Heart left ventricle (tissue), 16 donors: ENCODE data around the gene PYM1. TPM values are rescaled to one million over a fixed set of nuclear protein-coding genes. Genes with fewer than 3 reads are reported as not detected.

Experiments used
- ATAC-seq, 4 donors: fragments of 200-7000 bp; cut with Tn5 transposase; one replicate each; pipeline ENCODE4 v1.9.1; 2020 to 2022; ENCODE audit warnings: moderate library complexity in 4 of 4, mild to moderate bottlenecking in 3 of 4, moderate number of reproducible peaks in 1 of 4
- DNase-seq, 5 donors: peaks; one replicate each; pipeline ENCODE4 v3.0.0-alpha.2; 2020
- H3K27ac ChIP-seq, 12 donors: fragments of 200-600 bp; sonication (generic) in 4 of 12; one replicate each; pipeline versions ENCODE4 v1.5.0 to v1.8.0; 2016 to 2022; ENCODE audit warnings: mild to moderate bottlenecking in 2 of 12
- H3K27me3 ChIP-seq, 9 donors: fragments of 200-600 bp; sonication (generic) in 2 of 9; one replicate each; pipeline versions ENCODE4 v1.5.1 to v1.8.0; 2016 to 2022; ENCODE audit warnings: mild to moderate bottlenecking in 3 of 9
- H3K36me3 ChIP-seq, 9 donors: fragments of 200-600 bp; sonication (generic) in 2 of 9; one replicate each; pipeline versions ENCODE4 v1.5.0 to v1.8.0; 2018 to 2022; ENCODE audit warnings: mild to moderate bottlenecking in 2 of 9
- H3K4me1 ChIP-seq, 12 donors: fragments of 200-600 bp; sonication (generic) in 4 of 12; one replicate each; pipeline versions ENCODE4 v1.5.0 to v1.8.0; 2016 to 2022; ENCODE audit warnings: mild to moderate bottlenecking in 3 of 12
- H3K4me3 ChIP-seq, 12 donors: fragments of 200-600 bp; sonication (generic) in 4 of 12; one replicate each; pipeline versions ENCODE4 v1.5.0 to v1.8.0; 2017 to 2022; ENCODE audit warnings: mild to moderate bottlenecking in 9 of 12, moderate library complexity in 4 of 12
- H3K9me3 ChIP-seq, 12 donors: fragments of 200-600 bp; sonication (generic) in 4 of 12; one replicate each; pipeline versions ENCODE4 v1.5.0 to v1.8.0; 2016 to 2022; ENCODE audit warnings: mild to moderate bottlenecking in 1 of 12
- CTCF ChIP-seq, 12 donors: fragments of 200-600 bp; sonication (generic) in 4 of 12; IDR thresholded peaks; one replicate each; pipeline versions ENCODE4 v1.5.0 to v1.8.0; 2018 to 2022; ENCODE audit warnings: antibody characterized with exemption in 12 of 12, mild to moderate bottlenecking in 5 of 12
- POLR2A ChIP-seq, 2 donors: fragments of 450-650 bp; IDR thresholded peaks; one replicate each; pipeline ENCODE4 v1.6.1; 2017; ENCODE audit warnings: antibody characterized with exemption in 2 of 2, mild to moderate bottlenecking in 2 of 2, moderate library complexity in 2 of 2
- WGBS, 4 donors: extraction: QIAGEN DNeasy Blood & Tissue Kit in 2 of 4; methylation state at CpG; one replicate each; pipeline versions ENCODE4 v1.1.5 to v1.1.7; 2013 to 2018; 5-methylcytosine and 5-hydroxymethylcytosine counted together
- intact Hi-C, 10 donors: fragments of 100-400 bp; cut with DNase I; formaldehyde crosslinking; loops; one replicate each; pipeline versions ENCODE4 v1.11.1 to v1.14.2; 2022
- polyA plus RNA-seq, 2 donors: library from polyadenylated mRNA; stranded (reverse); fragments of 200-250 nt; gene quantifications; one replicate each; pipeline ENCODE4 v1.2.3, GENCODE V29; 2013
- total RNA-seq, 9 donors: library from RNA; depleted of rRNA in 2 of 9; stranded (reverse); fragments of >200 nt in 2 of 9; fragmentation: NEBNext Ultra II Directional in 3 of 9; extraction: Animal tissue kit (Norgen Biotek cat#: 25700) in 3 of 9; gene quantifications; one replicate each; pipeline versions ENCODE4 v1.1.0 to v1.2.4, GENCODE V29; 2016 to 2023
- donor health status: ischemic (EF 13 %, LVEDD 7.1; RV severe dilation, severe dysfunction).
- donor health status: healthy with polysubstance abuse.
- donor health status: DM: no; HTN: yes; CAD: no.
- donor health status: DM: no; HTN: no; CAD: no.
- donor health status: ischemic (EF 25% LVEDD 6.9; RV normal size, moderate dysfunction).
- donor health status: ischemic (EF 25% LVEDD 5.7; RV mildly dilated, moderate dysfunction).
- donor health status: healthy.
- donor health status: DM: yes; HTN: yes; CAD: no.
- donor health status: ischemic (EF 35%, LVEDD 5.7; RV mildly dilated, moderate dysfunction).
- donor health status: nonischemic (EF 11% LVEDD 7.7; RV severe dilation, severe dysfunction).
- donor health status: DM: yes; HTN: yes; CAD: no.
- donor health status: PGD.
- donor health status: ischemic (EF 29% LVEDD 5.4; RV normal size, mild dysfunction).
- donor health status: nonischemic (EF 23%, LVEDD 6.1; RV moderate dilation, normal function).

PYM1 gene
- total and polyA plus RNA-seq, 11 donors, result 12.0 to 33.6 (median 15.3) TPM

- 79 to 90% (median 87%) methylated on average over 4 of the region's 4 CpGs for WGBS, 4 donors
- peaks cover 0 to 11% (median 0%) of the 10 kb centered on the region in 9 donors for H3K36me3 ChIP-seq
- DNase-seq, result peak in 1 of 5 donors; percentile 32
These were observed 41.7 kb upstream of the PYM1 start for GRCh38 chr12:55969356-55969755.

GRCh38 chr12:55966408-55967281 lies 39.0 kb upstream of the PYM1 start, which contains the start of gene CDK2:
TSS of gene CDK2 (plus strand) at chr12:55966830. CDS start at chr12:55967009, 179 bp downstream.
- peaks cover 0 to 25% (median 14%) of the 10 kb centered on the region in 12 donors for H3K4me1 ChIP-seq
- peak; percentile 95 for DNase-seq
- intact Hi-C loops, result loop anchor here in 2 of 10 donors (5.0 kb wide), 1 partner anchor 34 kb away; the partner anchor contains the start of gene DGKA (in 2 of the 2)
- no peak for TF ChIP-seq CTCF (IDR thresholded peaks at IDR 0.05)
- peak; percentile 15 to 81 for TF ChIP-seq POLR2A (IDR thresholded peaks at IDR 0.05)
- peaks cover 0 to 11% (median 0%) of the 10 kb centered on the region in 9 donors for H3K36me3 ChIP-seq
- H3K4me3 ChIP-seq, result peak within 1 kb of the TSS; percentile 49 to 98 (median 76)
- peak; percentile 94 to 99 (median 97) for ATAC-seq
- 0 to 1% (median 1%) methylated on average over 40 to 45 of the region's 45 CpGs for WGBS, 4 donors
- no peaks in the 10 kb centered on the region for H3K9me3 ChIP-seq
- H3K27ac ChIP-seq, result peak within 1 kb of the TSS in 11 of 12 donors; percentile 74 to 88 (median 81)
- H3K27me3 ChIP-seq, result no peaks in the 10 kb centered on the region

More at GRCh38 chr12:55969356-55969755, 41.7 kb upstream of the PYM1 start:
- TF ChIP-seq POLR2A (IDR thresholded peaks at IDR 0.05) (no peak), CTCF (IDR thresholded peaks at IDR 0.05) (no peak)
- Histone ChIP-seq H3K4me1 (peaks cover 0 to 34% (median 22%) of the 10 kb centered on the region in 12 donors), H3K9me3 (no peaks in the 10 kb centered on the region), H3K27ac (no peak overlapping the region), H3K27me3 (no peaks in the 10 kb centered on the region), H3K4me3 (no peak overlapping the region)
- no peak for ATAC-seq
- intact Hi-C loops, result loop anchor here in 2 of 10 donors (5.0 kb wide), 1 partner anchor 37 kb away; the partner anchor contains the start of gene DGKA (in 2 of the 2)

GRCh38 chr12:55965941-55966407 lies 38.3 kb upstream of the PYM1 start, which contains the start of gene PMEL:
TSS of gene PMEL (minus strand) at chr12:55966042. CDS start at chr12:55966011, 31 bp downstream.
- ATAC-seq (peak; percentile 6 to 29 (median 12)), DNase-seq (no peak)
- Histone ChIP-seq H3K9me3 (no peaks in the 10 kb centered on the region), H3K36me3 (peaks cover 0 to 8% (median 0%) of the 10 kb centered on the region in 9 donors), H3K27ac (peak within 1 kb of the TSS in 11 of 12 donors; percentile 74 to 88 (median 81)), H3K4me1 (peaks cover 0 to 25% (median 14%) of the 10 kb centered on the region in 12 donors), H3K4me3 (peak within 1 kb of the TSS; percentile 49 to 98 (median 76)), H3K27me3 (no peaks in the 10 kb centered on the region)
- TF ChIP-seq CTCF (IDR thresholded peaks at IDR 0.05), result no peak
- 2 to 10% (median 8%) methylated on average over 4 of the region's 4 CpGs for WGBS, 4 donors
- intact Hi-C loops, result loop anchor here in 2 of 10 donors (5.0 kb wide), 1 partner anchor 34 kb away; the partner anchor contains the start of gene DGKA (in 2 of the 2)
